ENCODE results near the gene RINL. TPM values are rescaled to one million over a fixed set of nuclear protein-coding genes. Genes with fewer than 3 reads are reported as not detected.

RINL gene, protein sequence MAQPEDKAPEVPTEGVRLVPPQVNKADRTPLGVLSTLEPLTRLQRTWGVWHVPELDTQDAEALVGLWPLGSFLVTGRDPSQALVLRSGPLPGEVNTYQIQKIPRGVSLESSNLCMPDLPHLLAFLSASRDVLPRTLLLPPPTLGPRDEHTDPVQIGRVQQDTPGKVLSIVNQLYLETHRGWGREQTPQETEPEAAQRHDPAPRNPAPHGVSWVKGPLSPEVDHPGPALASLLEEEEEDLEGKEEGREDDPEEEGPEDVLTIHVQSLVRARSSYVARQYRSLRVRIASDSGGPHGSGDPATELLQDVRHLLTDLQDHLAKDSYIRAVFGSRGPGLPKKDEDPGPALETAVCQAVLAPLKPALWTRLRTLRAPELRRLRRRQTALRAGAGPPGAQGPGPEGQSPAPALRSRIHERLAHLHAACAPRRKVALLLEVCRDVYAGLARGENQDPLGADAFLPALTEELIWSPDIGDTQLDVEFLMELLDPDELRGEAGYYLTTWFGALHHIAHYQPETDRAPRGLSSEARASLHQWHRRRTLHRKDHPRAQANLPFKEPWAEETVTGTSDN
- 8.0 and 12.7 TPM in 2 replicates for total RNA-seq

DNA sequence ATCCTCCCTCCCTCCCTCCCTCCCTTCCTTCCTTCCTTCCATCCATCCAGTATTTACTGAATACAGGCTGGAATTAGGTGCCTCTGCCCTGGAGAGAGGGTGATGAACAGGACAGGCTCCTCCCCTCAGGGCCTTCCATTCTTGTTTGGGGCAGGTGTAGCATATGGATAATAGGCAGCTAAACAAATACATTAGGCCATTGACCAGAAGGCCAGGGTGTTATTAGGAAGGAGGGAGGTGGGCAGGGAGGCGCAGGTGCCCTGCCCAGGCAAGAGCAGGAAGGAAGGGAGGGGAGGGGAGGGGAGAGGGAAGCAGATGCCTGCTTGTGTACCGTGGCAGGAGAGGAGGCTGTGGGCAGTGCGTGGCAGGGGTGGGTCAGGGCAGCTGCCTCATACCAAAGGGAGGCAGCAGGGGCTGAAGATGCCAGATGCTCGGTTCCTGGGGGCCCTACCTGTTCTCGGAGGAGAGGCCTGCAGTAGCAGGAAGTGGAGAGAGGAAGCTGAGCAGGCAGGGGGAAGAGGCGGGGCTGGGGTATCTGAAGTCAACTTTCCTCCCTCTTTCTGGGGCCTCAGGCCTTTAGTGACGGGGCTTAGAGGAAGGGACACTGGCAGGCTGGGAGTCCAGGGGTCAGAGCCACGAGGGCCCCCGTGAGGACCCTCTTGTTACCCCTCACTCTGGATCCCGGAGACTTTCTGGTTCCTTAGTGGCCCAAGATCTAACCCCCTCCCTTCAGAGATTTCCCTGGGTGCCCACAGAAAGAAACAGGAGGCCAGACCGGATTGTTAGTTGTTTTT lies at the start of gene RINL:
Gene RINL (minus strand): TSS at position 495 of the 794 bp plus-strand sequence. CDS start 1,533 bp downstream, outside the sequence.

DNA sequence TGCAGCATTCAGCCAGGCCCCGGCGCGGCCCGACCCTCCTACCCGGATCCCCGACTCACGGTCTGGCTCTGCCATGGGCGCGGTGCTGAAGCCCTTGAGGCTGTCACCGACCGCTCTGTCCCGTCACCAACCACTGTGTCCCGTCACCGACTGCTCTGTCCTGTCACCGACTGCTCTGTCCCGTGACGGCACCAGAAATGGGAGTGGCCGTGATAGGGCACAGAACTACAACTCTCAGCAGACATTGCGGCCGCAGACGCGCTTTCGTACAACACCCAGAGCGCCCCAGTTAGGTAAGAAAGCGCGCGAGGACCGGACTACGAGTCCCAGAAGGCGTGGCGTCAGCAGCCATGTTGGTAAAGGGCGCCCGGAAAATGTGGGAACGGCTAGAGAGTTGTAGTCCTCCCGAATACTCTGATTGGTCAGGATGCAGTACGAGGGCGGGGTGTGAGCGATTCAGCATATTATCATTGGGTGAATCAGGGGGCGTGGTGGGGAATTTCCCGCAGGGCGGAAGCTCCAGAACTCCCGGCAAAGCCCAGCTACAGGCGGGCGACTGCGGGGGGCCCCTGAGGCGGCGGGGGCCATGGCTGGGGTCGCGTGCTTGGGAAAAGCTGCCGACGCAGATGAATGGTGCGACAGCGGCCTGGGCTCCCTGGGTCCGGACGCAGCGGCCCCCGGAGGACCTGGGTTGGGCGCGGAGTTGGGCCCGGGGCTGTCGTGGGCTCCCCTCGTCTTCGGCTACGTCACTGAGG lies 21.5 kb upstream of the RINL start, which contains the start of the genes NFKBIB and SIRT2:
Gene NFKBIB (plus strand): TSS at position 523 of the 755 bp plus-strand sequence. CDS start 64 bp downstream, at position 587.
Gene SIRT2 (minus strand): TSS at position 172 of the 755 bp plus-strand sequence. CDS start 97 bp downstream, at position 75.

DNA sequence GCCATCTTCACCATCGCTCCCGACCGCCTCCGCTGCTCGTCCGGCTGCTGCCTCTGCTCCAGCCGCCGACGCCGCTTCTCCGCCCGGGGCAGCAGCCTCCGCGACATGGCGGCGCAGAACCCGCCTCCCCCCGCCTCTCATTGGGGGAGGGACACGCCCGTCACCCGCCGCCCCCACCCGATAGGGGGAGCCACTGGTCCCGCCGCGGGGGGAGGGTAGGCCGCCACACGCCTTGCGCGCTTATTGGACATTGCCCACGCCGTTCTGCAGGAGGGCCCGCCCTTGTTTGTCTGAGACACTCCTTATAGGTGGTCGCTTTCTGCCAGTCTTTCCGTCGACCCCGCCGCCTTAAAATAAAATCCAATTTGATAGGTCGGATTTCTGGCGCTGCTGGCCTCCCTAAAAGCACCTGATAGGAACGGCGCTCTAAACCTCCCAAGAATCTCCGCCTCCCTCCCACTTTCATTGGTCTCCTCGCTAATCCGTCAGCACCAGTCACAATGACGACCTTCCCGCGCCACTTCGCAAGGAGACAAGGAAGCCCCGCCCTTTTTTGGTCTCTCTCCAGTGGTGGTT lies 28.1 kb downstream of the RINL start, which contains the start of gene HNRNPL:
Gene HNRNPL (minus strand): TSS at position 127 of the 576 bp plus-strand sequence. CDS start 20 bp downstream, at position 107.

Other genes with a start within 250 kb of the RINL start
- gene ACTN4, start 230.6 kb downstream of the RINL start, total RNA-seq = 295 and 465 TPM in 2 replicates
- 0.29 TPM in 1 of 2 replicates, not detected in the other for gene CAPN12, start 133.8 kb downstream of the RINL start, total RNA-seq
- not detected in 2 replicates for gene LGALS7, start 104.8 kb downstream of the RINL start, total RNA-seq
- gene LGALS7B, start 89.1 kb downstream of the RINL start, total RNA-seq = not detected in 2 replicates
- gene LGALS4, start 65.3 kb downstream of the RINL start, total RNA-seq = 0.13 TPM in 1 of 2 replicates, not detected in the other
- gene ECH1, start 46.5 kb downstream of the RINL start, total RNA-seq = 26.6 and 32.7 TPM in 2 replicates
- 338 and 397 TPM in 2 replicates for gene HNRNPL, start 28.3 kb downstream of the RINL start, total RNA-seq
- 57.9 and 64.1 TPM in 2 replicates for gene SIRT2, start 21.3 kb upstream of the RINL start, total RNA-seq
- 16.5 and 17.9 TPM in 2 replicates for gene NFKBIB, start 21.7 kb upstream of the RINL start, total RNA-seq
- not detected in 2 replicates for gene CCER2, start 33.9 kb upstream of the RINL start, total RNA-seq
- 14.1 and 24.6 TPM in 2 replicates for gene SARS2, start 52.5 kb upstream of the RINL start, total RNA-seq
- 32.4 and 39.1 TPM in 2 replicates for gene MRPS12, start 52.7 kb upstream of the RINL start, total RNA-seq
- gene FBXO17, start 97.5 kb upstream of the RINL start, total RNA-seq = 13.8 and 24.1 TPM in 2 replicates
- 1.7 and 2.4 TPM in 2 replicates for gene FBXO27, start 154.3 kb upstream of the RINL start, total RNA-seq
- gene ACP7, start 206.1 kb upstream of the RINL start, total RNA-seq = 0.07 and 0.27 TPM in 2 replicates
- 13.7 and 19.0 TPM in 2 replicates for gene PAK4, start 247.5 kb upstream of the RINL start, total RNA-seq